Measurements from ENCODE around the gene OGFOD3.

DNA sequence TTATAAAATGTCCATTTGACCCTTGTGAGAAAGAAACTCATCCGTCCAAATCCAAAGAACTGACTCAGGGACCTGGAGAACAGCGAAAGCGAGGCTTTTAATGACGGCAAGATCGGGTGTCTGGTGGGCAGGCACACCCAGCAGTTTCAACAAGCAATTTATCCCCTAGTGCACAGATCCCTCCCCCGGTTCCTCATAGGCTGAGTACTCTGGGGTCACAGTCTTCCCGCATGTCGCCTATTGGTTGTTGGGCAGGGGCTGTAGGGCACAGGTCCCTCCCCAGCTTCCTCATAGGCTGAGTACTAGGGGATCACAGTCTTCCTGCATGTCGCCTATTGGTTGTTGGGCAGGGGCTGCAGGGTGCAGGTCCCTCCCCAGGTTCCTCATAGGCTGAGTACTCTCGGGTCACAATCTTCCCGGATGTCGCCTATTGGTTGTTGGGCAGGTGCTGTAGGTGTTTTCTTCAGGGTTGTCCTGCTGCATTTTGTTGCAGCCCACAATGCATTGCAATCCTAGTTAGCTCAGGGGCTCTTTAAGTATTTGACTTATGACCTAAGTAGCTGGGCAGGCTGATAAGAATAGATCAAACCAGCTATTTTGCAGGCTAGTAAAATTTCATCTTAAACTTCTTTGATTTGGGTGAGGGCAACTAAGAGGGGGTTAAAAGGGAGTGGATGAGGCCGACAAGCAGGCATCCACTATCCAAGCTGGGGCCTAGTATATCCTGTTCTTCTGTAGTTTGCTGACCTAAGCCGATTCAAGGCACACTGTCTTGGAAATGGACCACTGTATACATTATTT, 50.5 kb downstream of the OGFOD3 start:
- TF ChIP-seq, protein P1, sequence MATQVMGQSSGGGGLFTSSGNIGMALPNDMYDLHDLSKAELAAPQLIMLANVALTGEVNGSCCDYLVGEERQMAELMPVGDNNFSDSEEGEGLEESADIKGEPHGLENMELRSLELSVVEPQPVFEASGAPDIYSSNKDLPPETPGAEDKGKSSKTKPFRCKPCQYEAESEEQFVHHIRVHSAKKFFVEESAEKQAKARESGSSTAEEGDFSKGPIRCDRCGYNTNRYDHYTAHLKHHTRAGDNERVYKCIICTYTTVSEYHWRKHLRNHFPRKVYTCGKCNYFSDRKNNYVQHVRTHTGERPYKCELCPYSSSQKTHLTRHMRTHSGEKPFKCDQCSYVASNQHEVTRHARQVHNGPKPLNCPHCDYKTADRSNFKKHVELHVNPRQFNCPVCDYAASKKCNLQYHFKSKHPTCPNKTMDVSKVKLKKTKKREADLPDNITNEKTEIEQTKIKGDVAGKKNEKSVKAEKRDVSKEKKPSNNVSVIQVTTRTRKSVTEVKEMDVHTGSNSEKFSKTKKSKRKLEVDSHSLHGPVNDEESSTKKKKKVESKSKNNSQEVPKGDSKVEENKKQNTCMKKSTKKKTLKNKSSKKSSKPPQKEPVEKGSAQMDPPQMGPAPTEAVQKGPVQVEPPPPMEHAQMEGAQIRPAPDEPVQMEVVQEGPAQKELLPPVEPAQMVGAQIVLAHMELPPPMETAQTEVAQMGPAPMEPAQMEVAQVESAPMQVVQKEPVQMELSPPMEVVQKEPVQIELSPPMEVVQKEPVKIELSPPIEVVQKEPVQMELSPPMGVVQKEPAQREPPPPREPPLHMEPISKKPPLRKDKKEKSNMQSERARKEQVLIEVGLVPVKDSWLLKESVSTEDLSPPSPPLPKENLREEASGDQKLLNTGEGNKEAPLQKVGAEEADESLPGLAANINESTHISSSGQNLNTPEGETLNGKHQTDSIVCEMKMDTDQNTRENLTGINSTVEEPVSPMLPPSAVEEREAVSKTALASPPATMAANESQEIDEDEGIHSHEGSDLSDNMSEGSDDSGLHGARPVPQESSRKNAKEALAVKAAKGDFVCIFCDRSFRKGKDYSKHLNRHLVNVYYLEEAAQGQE (IDR thresholded peaks at IDR 0.05; ENCODE audit: low read depth): no peak
- TF ChIP-seq EGR1 (IDR thresholded peaks at IDR 0.05): no peak

All from Ishikawa (cell line).